IgD-negative memory B cell (primary cell): ENCODE data around the gene TMEM231. TPM values are rescaled to one million over a fixed set of nuclear protein-coding genes. Genes with fewer than 3 reads are reported as not detected.
A peak's percentile ranks its signal among the peaks of the same experiment; 100 is the strongest.

Source experiments
- H3K27ac Mint-ChIP-seq, 3 donors: one replicate each; pipeline ENCODE4 v1.8.0; 2020 to 2022; ENCODE audit warnings: mild to moderate bottlenecking in 3 of 3, mixed read lengths in 3 of 3, moderate library complexity in 1 of 3
- H3K27me3 Mint-ChIP-seq: one replicate; pipeline ENCODE4 v1.8.0; 2021; ENCODE audit warnings: mixed read lengths
- H3K36me3 Mint-ChIP-seq: one replicate; pipeline ENCODE4 v1.8.0; 2020; ENCODE audit warnings: mild to moderate bottlenecking, mixed read lengths
- H3K4me1 Mint-ChIP-seq, 3 donors: one replicate each; pipeline ENCODE4 v1.8.0; 2020 to 2022; ENCODE audit warnings: mixed read lengths in 3 of 3, mild to moderate bottlenecking in 1 of 3
- H3K4me3 Mint-ChIP-seq, 4 donors: one replicate each; pipeline ENCODE4 v1.8.0; 2020 to 2022; ENCODE audit warnings: mild to moderate bottlenecking in 4 of 4, mixed read lengths in 4 of 4, moderate library complexity in 3 of 4
- H3K9me3 Mint-ChIP-seq, 3 donors: one replicate each; pipeline ENCODE4 v1.8.0; 2020 to 2021; ENCODE audit warnings: mixed read lengths in 3 of 3, mild to moderate bottlenecking in 1 of 3
- polyA plus RNA-seq: library from polyadenylated mRNA; unstranded; fragments of 300-500 nt; fragmentation: Illumina TruSeq; gene quantifications from one replicate; pipeline ENCODE4 v1.2.3, GENCODE V29; 2021

The TMEM231 gene
- polyA plus RNA-seq, 1 donor from 2014 or later = 5.8 TPM

- no peaks in the 10 kb centered on the region for H3K27me3 Mint-ChIP-seq
- peak overlapping the region; percentile 0 to 88 (median 53) for H3K27ac Mint-ChIP-seq
- H3K4me1 Mint-ChIP-seq = peaks cover 34 to 44% (median 38%) of the 10 kb centered on the region in 3 donors
- H3K9me3 Mint-ChIP-seq = no peaks in the 10 kb centered on the region
- H3K4me3 Mint-ChIP-seq = peak overlapping the region in 2 of 4 donors; percentile 1 to 30
- H3K36me3 Mint-ChIP-seq = peaks cover 5% of the 10 kb centered on the region
These were observed 20.3 kb upstream of the TMEM231 start for GRCh38 chr16:75576384-75576811.

- H3K4me3 Mint-ChIP-seq = peak overlapping the region in 2 of 4 donors; percentile 1 to 30
These were observed 19.9 kb upstream of the TMEM231 start for GRCh38 chr16:75575958-75576357.

DNA sequence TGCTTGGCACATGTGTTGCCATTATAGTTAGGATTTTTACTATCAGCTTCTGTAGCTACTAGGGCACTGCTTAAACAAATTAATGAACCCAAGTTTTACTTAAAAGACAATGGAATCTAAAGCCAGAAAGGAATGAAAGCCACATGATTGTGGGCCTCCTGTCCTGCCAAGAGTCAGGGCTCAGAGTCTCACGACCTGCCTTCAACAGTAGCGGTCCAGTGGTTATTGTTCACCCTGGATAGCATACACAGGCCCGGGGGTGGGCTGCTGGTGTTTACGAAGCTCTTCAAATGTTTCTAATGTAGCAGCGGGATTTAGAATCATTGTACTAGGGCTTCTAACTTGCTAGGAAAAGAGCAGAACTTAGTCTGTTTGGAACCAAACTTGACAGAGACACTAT, 17.9 kb upstream of the TMEM231 start:
- Mint-ChIP-seq H3K36me3 (peaks cover 7% of the 10 kb centered on the region), H3K9me3 (no peaks in the 10 kb centered on the region), H3K4me3 (peak overlapping the region in 1 of 4 donors; percentile 48)

More at GRCh38 chr16:75575958-75576357, 19.9 kb upstream of the TMEM231 start:
- peak overlapping the region; percentile 0 to 88 (median 53) for H3K27ac Mint-ChIP-seq
- no peaks in the 10 kb centered on the region for H3K27me3 Mint-ChIP-seq
- no peaks in the 10 kb centered on the region for H3K9me3 Mint-ChIP-seq
- peaks cover 5% of the 10 kb centered on the region for H3K36me3 Mint-ChIP-seq
- peaks cover 38 to 45% (median 40%) of the 10 kb centered on the region in 3 donors for H3K4me1 Mint-ChIP-seq

GRCh38 chr16:75572864-75573542, 17.0 kb upstream of the TMEM231 start:
- Mint-ChIP-seq H3K27ac (peak overlapping the region in 2 of 3 donors; percentile 28 to 53), H3K36me3 (peaks cover 7% of the 10 kb centered on the region), H3K4me1 (peaks cover 28 to 39% (median 32%) of the 10 kb centered on the region in 3 donors), H3K27me3 (no peaks in the 10 kb centered on the region), H3K4me3 (peak overlapping the region in 1 of 4 donors; percentile 48), H3K9me3 (no peaks in the 10 kb centered on the region)

More for the DNA sequence above, 17.9 kb upstream of the TMEM231 start:
- Mint-ChIP-seq H3K27ac (peak overlapping the region in 2 of 3 donors; percentile 28 to 35), H3K27me3 (no peaks in the 10 kb centered on the region), H3K4me1 (peaks cover 31 to 40% (median 37%) of the 10 kb centered on the region in 3 donors)

DNA sequence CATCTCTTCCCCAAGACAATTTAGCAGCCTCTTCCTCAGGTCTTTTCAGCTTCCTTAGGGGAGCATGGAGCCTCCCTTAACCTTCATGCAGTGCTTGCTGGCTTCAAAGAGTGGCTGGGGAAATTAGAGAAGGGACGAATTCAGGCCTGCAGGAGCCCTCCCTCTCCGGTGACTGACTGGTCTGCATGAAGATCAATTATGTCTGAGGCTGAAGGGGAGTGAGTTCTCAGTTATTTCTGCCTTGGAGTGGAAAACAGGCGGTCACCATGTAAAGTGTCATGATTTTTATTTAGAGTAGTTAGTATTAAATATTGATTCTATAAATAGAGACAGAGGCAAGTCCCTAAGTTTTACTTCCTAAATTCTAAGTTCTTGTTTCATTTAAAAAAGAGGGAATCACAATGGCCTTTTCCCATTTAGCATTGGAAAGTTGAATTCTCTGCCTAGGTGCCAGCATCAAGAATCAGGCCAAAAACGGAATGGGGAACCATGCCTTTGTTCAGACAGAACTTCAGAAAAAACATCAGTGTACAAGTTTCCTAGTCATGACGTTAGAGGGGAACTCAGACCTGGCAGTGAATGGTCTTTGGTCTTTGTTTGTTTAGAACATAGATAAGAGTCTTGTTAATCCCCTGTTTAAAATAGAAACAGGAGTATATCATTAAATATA, 14.5 kb upstream of the TMEM231 start:
- Mint-ChIP-seq H3K4me3 (peak overlapping the region in 2 of 4 donors; percentile 68 to 82), H3K27ac (peak overlapping the region; percentile 84 to 91 (median 89)), H3K36me3 (peaks cover 2% of the 10 kb centered on the region), H3K27me3 (no peaks in the 10 kb centered on the region), H3K9me3 (no peaks in the 10 kb centered on the region), H3K4me1 (peaks cover 23 to 42% (median 24%) of the 10 kb centered on the region in 3 donors)

DNA sequence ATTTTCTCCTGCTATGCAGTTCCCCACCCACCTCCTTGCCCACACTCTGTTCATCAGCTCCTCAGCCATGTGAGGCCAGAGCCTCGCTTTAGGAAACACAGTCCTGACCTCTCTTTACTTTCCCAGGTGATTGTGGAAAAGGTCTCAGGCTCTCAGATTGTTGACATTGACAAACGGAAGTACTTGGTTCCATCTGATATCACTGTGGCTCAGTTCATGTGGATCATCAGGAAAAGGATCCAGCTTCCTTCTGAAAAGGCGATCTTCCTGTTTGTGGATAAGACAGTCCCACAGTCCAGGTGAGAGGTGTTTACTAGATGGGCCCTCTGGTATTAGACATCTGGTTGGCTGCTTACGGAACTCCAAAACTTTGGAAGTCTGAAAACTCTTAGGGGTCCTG, 11.9 kb upstream of the TMEM231 start:
- Mint-ChIP-seq H3K9me3 (no peaks in the 10 kb centered on the region), H3K36me3 (peaks cover 2% of the 10 kb centered on the region), H3K4me3 (peak overlapping the region; percentile 85 to 99 (median 97)), H3K27ac (peak overlapping the region in 2 of 3 donors; percentile 33 to 67), H3K4me1 (peaks cover 19 to 48% (median 23%) of the 10 kb centered on the region in 3 donors), H3K27me3 (no peaks in the 10 kb centered on the region)

- Mint-ChIP-seq H3K4me3 (peak overlapping the region; percentile 85 to 99 (median 97)), H3K27ac (peak overlapping the region; percentile 67 to 99 (median 87)), H3K4me1 (peaks cover 12 to 41% (median 17%) of the 10 kb centered on the region in 3 donors), H3K36me3 (peaks cover 2% of the 10 kb centered on the region), H3K27me3 (no peaks in the 10 kb centered on the region), H3K9me3 (no peaks in the 10 kb centered on the region)
These were observed 10.8 kb upstream of the TMEM231 start for GRCh38 chr16:75566758-75567255.

GRCh38 chr16:75566040-75566757, 10.1 kb upstream of the TMEM231 start, which contains the start of gene GABARAPL2:
TSS of gene GABARAPL2 (plus strand) at chr16:75566379. CDS start at chr16:75566487, 108 bp downstream.
- Mint-ChIP-seq H3K27ac (peak within 1 kb of the TSS; percentile 87 to 99 (median 99)), H3K4me1 (peaks cover 9 to 38% (median 13%) of the 10 kb centered on the region in 3 donors), H3K4me3 (peak within 1 kb of the TSS; percentile 85 to 99 (median 97)), H3K9me3 (no peaks in the 10 kb centered on the region), H3K27me3 (no peaks in the 10 kb centered on the region), H3K36me3 (peaks cover 2% of the 10 kb centered on the region)

DNA sequence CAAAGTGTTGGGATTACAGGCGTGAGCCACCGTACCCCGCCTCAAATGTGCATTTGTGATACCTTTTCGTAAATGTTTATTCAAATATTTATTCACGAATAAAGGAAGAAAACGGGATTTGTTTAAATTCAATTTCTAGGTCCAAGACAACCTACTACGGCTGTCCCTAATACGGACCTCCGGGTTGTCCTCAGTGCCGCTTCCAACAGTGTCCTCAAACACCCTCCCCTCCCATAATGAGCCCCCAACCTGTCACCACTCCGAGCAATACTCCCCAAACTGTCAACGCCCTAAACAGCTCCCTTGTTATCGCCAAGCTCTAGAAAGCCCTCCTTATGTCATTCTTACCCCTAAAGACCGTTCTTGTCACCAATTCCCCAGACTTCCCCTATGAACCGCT, 9.6 kb upstream of the TMEM231 start:
- H3K27me3 Mint-ChIP-seq = no peaks in the 10 kb centered on the region
- H3K9me3 Mint-ChIP-seq = no peaks in the 10 kb centered on the region
- peak overlapping the region; percentile 87 to 99 (median 99) for H3K27ac Mint-ChIP-seq
- peaks cover 2% of the 10 kb centered on the region for H3K36me3 Mint-ChIP-seq
- H3K4me3 Mint-ChIP-seq = peak overlapping the region; percentile 85 to 99 (median 97)
- peaks cover 5 to 35% (median 9%) of the 10 kb centered on the region in 3 donors for H3K4me1 Mint-ChIP-seq

- Mint-ChIP-seq H3K27me3 (no peaks in the 10 kb centered on the region), H3K27ac (no peak overlapping the region), H3K4me3 (no peak overlapping the region), H3K36me3 (peaks cover 2% of the 10 kb centered on the region), H3K9me3 (no peaks in the 10 kb centered on the region), H3K4me1 (peaks cover 3 to 10% (median 7%) of the 10 kb centered on the region in 3 donors)
These were observed 3.7 kb upstream of the TMEM231 start for GRCh38 chr16:75559564-75560372.

DNA sequence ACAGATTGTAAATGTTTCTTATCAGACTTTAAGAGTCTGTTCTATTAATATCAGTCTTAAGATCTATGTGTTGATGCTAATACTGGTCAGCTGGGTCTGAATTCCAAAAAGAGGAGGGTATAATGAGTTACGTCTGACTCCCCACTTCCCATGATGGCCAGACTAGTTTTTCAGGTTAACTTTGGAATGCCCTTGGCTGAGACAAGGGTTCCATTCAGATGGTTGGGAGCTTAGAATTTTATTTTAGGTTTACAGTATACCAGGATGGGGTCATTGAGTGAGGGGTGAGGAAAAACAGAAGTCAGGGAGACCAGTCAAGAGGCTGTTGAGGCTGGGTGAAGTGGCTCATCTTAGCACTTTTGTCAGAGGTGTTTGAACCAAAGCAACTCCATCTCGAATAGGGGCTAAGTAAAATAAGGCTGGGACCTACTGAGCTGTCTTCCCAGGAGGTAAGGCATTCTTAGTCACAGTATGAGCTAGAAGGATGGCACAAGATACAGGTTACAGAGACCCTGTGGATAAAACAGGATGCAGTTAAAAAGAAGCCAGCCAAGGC, 2.9 kb upstream of the TMEM231 start:
- no peak overlapping the region for H3K27ac Mint-ChIP-seq
- H3K9me3 Mint-ChIP-seq = no peaks in the 10 kb centered on the region
- peak overlapping the region in 1 of 4 donors; percentile 3 for H3K4me3 Mint-ChIP-seq

DNA sequence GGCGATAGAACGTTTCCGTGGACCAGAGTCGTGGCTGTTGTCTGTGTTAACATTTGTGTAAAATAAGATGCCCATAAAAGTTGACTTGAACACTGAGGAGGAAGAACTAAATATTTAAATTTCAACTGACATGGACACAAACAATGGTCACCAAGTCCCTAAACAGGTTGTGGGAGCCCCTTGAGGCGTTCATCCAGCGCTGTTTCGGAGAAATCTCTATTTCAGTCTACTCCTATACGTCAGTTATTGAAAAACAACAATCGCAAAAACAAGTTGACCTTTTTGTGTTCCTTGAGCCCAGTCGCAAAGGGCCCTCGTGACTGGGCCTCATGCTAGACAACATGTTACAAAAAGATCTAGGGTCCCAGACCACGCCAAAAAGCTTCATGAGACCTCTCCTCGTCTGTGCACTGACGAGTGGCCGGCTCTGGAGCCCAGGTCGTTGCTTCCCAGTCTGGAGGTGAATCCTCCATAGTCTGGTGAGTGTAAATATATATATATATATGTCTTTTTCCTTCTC, 439 bp upstream of the TMEM231 start:
- no peaks in the 10 kb centered on the region for H3K27me3 Mint-ChIP-seq
- peak overlapping the region; percentile 71 to 96 (median 88) for H3K27ac Mint-ChIP-seq
- no peaks in the 10 kb centered on the region for H3K9me3 Mint-ChIP-seq
- H3K4me1 Mint-ChIP-seq = peaks cover 6 to 14% (median 6%) of the 10 kb centered on the region in 3 donors
- peaks cover 2% of the 10 kb centered on the region for H3K36me3 Mint-ChIP-seq
- H3K4me3 Mint-ChIP-seq = peak overlapping the region; percentile 85 to 98 (median 90)

More for the DNA sequence above, 2.9 kb upstream of the TMEM231 start:
- H3K27me3 Mint-ChIP-seq = no peaks in the 10 kb centered on the region
- H3K4me1 Mint-ChIP-seq = peaks cover 4 to 10% (median 6%) of the 10 kb centered on the region in 3 donors
- H3K36me3 Mint-ChIP-seq = peaks cover 2% of the 10 kb centered on the region

- H3K36me3 Mint-ChIP-seq = peaks cover 2% of the 10 kb centered on the region
These were observed 792 bp downstream of the TMEM231 start for GRCh38 chr16:75555213-75555706.

More at GRCh38 chr16:75555213-75555706, 792 bp downstream of the TMEM231 start:
- Mint-ChIP-seq H3K9me3 (no peaks in the 10 kb centered on the region), H3K27ac (peak overlapping the region; percentile 71 to 95 (median 88)), H3K4me1 (peaks cover 6 to 14% (median 7%) of the 10 kb centered on the region in 3 donors), H3K4me3 (peak overlapping the region; percentile 85 to 98 (median 90)), H3K27me3 (no peaks in the 10 kb centered on the region)
